HepG2 (cell line): Measurements from ENCODE around the gene NFATC3. TPM values are rescaled to one million over a fixed set of nuclear protein-coding genes. Genes with fewer than 3 reads are reported as not detected.
A peak's percentile ranks its signal among the peaks of the same experiment; 100 is the strongest.

Experiments used
- ARID3A ChIP-seq: IDR thresholded peaks from 2 replicates; pipeline ENCODE4 v1.6.1; 2012; ENCODE audit warnings: low read depth, low read length, improper control_type of control experiment
- HCFC1 ChIP-seq: fragments of 150-350 bp; IDR thresholded peaks from 2 replicates; pipeline ENCODE4 v1.6.1; 2014; ENCODE audit warnings: low read depth, low read length
- KLF12 ChIP-seq: sonication (generic); formaldehyde crosslinking; IDR thresholded peaks from 2 replicates; pipeline ENCODE4 v1.4.0; 2020; ENCODE audit warnings: missing genetic modification reagents, borderline replicate concordance
- MED13 ChIP-seq: sonication (generic); formaldehyde crosslinking; IDR thresholded peaks from 2 replicates; pipeline ENCODE4 v1.5.0; 2020; ENCODE audit warnings: missing genetic modification reagents
- NFYC ChIP-seq: IDR thresholded peaks from 2 replicates; pipeline ENCODE4 v1.6.1; 2016; ENCODE audit warnings: missing genetic modification reagents, missing compliant biosample characterization
- RARG ChIP-seq: sonication (generic); formaldehyde crosslinking; IDR thresholded peaks from 2 replicates; pipeline ENCODE4 v1.4.0; 2020; ENCODE audit warnings: low read depth, mild to moderate bottlenecking, missing genetic modification reagents
- TBX3 ChIP-seq: fragments of 450-650 bp; IDR thresholded peaks from 2 replicates; pipeline ENCODE4 v1.6.1; 2017; ENCODE audit warnings: antibody characterized with exemption, mild to moderate bottlenecking, inconsistent platforms, borderline replicate concordance
- TMF1 ChIP-seq: sonication (generic); formaldehyde crosslinking; IDR thresholded peaks from 2 replicates; pipeline ENCODE4 v1.8.1; 2022; ENCODE audit warnings: low read depth, missing genetic modification reagents
- TOE1 ChIP-seq: sonication (generic); formaldehyde crosslinking; IDR thresholded peaks from 2 replicates; pipeline ENCODE4 v1.4.0; 2020; ENCODE audit warnings: mild to moderate bottlenecking, missing genetic modification reagents
- U2AF2 ChIP-seq: fragments of 200-400 bp; formaldehyde crosslinking; IDR thresholded peaks from 2 replicates; pipeline ENCODE4 v1.6.1; 2017; ENCODE audit warnings: low read depth, mild to moderate bottlenecking, low read length
- ZFP91 ChIP-seq: sonication (generic); formaldehyde crosslinking; IDR thresholded peaks from 2 replicates; pipeline ENCODE4 v1.9.0; 2022; ENCODE audit warnings: missing genetic modification reagents, mild to moderate bottlenecking, borderline replicate concordance
- ZNF597 ChIP-seq: sonication (generic); formaldehyde crosslinking; IDR thresholded peaks from 2 replicates; pipeline ENCODE4 v1.5.0; 2020; ENCODE audit warnings: missing genetic modification reagents
- ZNF660 ChIP-seq: sonication (generic); formaldehyde crosslinking; IDR thresholded peaks from 2 replicates; pipeline ENCODE4 v1.5.1; 2020; ENCODE audit warnings: mild to moderate bottlenecking, low read depth, missing genetic modification reagents, borderline replicate concordance
- ZNF790 ChIP-seq: sonication (generic); formaldehyde crosslinking; IDR thresholded peaks from 2 replicates; pipeline ENCODE4 v1.8.0; 2022; ENCODE audit warnings: missing genetic modification reagents, mild to moderate bottlenecking, borderline replicate concordance
- ZNF878 ChIP-seq: sonication (generic); formaldehyde crosslinking; IDR thresholded peaks from 2 replicates; pipeline ENCODE4 v1.8.1; 2023; ENCODE audit warnings: mild to moderate bottlenecking, missing genetic modification reagents, moderate library complexity
- polyA plus RNA-seq, 8 experiments: library from polyadenylated mRNA; depleted of rRNA in 3 of 8; stranded (reverse) in 7 of 8; unstranded in 1 of 8; fragments of >200 nt; fragmentation: Illumina TruSeq in 4 of 8; extraction: Trizol in 4 of 8; gene quantifications; 2 replicates each; pipeline versions ENCODE4 v1.2.1 to v1.2.3, GENCODE V29; 2011 to 2016; ENCODE audit warnings: low read depth in 4 of 8, missing spikeins in 1 of 8, mixed read lengths in 1 of 8; ENCODE audit not compliant: insufficient read depth in 1 of 8
- total RNA-seq, 5 experiments: library from RNA; depleted of rRNA; stranded (reverse); fragments of >200 nt; fragmentation: Illumina TruSeq; extraction: Trizol; gene quantifications; 2 replicates each; pipeline ENCODE4 v1.2.3, GENCODE V29; 2016; ENCODE audit warnings: low read depth in 1 of 5
- TF ChIP-seq, protein P1 (sequence below): sonication (generic); formaldehyde crosslinking; IDR thresholded peaks from 2 replicates; pipeline ENCODE4 v1.8.0; 2022; ENCODE audit warnings: mild to moderate bottlenecking, missing genetic modification reagents, moderate library complexity
- TF ChIP-seq, protein P2 (sequence below): IDR thresholded peaks from 2 replicates; pipeline ENCODE4 v1.6.1; 2018; ENCODE audit warnings: missing genetic modification reagents
- TF ChIP-seq, protein P3 (sequence below): sonication (generic); formaldehyde crosslinking; IDR thresholded peaks from 2 replicates; pipeline ENCODE4 v1.4.0; 2020; ENCODE audit warnings: missing genetic modification reagents, mild to moderate bottlenecking, borderline replicate concordance

NFATC3 gene
- total and polyA plus RNA-seq, 2 of the 13 experiments (the other 11 are each of a cell fraction or from before 2014, with no cell fraction given) = 52.6 to 62.7 TPM

DNA sequence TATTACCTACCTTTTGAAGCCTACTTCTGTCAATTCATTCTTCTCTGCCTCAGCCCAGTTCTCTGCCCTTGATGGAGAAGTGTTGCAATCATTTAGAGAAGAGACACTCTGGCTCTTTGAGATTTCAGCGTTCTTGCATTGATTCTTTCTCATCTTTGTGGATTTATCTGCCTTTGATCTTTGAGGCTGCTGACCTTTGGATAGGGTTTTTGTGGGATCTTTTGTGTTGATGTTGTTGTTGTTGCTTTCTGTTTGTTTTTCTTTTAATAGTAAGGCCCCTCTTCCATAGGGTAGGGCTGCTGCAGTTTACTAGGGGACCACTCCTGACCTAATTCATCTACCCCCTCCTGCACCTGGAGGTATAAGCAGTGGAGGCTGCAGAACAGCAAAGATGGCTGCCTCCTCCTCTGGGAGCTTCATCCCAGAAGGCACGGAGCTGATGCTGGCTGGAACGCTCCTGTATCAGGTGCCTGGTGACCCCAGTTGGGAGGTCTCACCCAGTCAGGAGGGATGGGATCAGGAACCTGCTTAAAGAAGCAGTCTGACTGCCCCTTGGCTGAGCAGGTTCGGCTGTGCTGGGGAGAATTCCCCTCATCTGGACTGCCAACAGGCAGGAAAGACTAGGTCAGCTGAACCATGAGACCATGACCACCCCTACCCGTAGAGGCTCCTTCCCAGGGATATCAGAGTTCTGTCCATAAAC is 28.0 kb downstream of the NFATC3 start (continued):
- TF ChIP-seq ZFP91 = peak; percentile 24; the same call in 1 of the 2 replicates
- TF ChIP-seq, protein P1, sequence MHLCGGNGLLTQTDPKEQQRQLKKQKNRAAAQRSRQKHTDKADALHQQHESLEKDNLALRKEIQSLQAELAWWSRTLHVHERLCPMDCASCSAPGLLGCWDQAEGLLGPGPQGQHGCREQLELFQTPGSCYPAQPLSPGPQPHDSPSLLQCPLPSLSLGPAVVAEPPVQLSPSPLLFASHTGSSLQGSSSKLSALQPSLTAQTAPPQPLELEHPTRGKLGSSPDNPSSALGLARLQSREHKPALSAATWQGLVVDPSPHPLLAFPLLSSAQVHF (CRISPR knock-in tag) = no peak
- TF ChIP-seq, protein P2, sequence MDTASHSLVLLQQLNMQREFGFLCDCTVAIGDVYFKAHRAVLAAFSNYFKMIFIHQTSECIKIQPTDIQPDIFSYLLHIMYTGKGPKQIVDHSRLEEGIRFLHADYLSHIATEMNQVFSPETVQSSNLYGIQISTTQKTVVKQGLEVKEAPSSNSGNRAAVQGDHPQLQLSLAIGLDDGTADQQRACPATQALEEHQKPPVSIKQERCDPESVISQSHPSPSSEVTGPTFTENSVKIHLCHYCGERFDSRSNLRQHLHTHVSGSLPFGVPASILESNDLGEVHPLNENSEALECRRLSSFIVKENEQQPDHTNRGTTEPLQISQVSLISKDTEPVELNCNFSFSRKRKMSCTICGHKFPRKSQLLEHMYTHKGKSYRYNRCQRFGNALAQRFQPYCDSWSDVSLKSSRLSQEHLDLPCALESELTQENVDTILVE (CRISPR knock-in tag) = peak; percentile 92
- TF ChIP-seq, protein P3, sequence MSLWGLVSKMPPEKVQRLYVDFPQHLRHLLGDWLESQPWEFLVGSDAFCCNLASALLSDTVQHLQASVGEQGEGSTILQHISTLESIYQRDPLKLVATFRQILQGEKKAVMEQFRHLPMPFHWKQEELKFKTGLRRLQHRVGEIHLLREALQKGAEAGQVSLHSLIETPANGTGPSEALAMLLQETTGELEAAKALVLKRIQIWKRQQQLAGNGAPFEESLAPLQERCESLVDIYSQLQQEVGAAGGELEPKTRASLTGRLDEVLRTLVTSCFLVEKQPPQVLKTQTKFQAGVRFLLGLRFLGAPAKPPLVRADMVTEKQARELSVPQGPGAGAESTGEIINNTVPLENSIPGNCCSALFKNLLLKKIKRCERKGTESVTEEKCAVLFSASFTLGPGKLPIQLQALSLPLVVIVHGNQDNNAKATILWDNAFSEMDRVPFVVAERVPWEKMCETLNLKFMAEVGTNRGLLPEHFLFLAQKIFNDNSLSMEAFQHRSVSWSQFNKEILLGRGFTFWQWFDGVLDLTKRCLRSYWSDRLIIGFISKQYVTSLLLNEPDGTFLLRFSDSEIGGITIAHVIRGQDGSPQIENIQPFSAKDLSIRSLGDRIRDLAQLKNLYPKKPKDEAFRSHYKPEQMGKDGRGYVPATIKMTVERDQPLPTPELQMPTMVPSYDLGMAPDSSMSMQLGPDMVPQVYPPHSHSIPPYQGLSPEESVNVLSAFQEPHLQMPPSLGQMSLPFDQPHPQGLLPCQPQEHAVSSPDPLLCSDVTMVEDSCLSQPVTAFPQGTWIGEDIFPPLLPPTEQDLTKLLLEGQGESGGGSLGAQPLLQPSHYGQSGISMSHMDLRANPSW (CRISPR knock-in tag) = no peak; the same call in 1 of the 2 replicates
- no peak for TF ChIP-seq RARG
- TF ChIP-seq ARID3A = 0 out of 2 replicates have a peak, but pooled peaks have one; percentile 17
- 0 out of 2 replicates have a peak, but pooled peaks have one; percentile 34 for TF ChIP-seq TOE1 (CRISPR knock-in tag)
- TF ChIP-seq TMF1 (CRISPR knock-in tag) = no peak
- no peak for TF ChIP-seq U2AF2
- no peak for TF ChIP-seq ZNF660
- no peak for TF ChIP-seq KLF12 (CRISPR knock-in tag)
- TF ChIP-seq HCFC1 = no peak
- no peak for TF ChIP-seq ZNF790
- peak; percentile 19; the same call in 1 of the 2 replicates for TF ChIP-seq ZNF878 (CRISPR knock-in tag)
- peak; percentile 74; the same call in 1 of the 2 replicates for TF ChIP-seq TBX3
- no peak for TF ChIP-seq NFYC (CRISPR knock-in tag)
- TF ChIP-seq ZNF597 (CRISPR knock-in tag) = no peak
- TF ChIP-seq MED13 (CRISPR knock-in tag) = no peak
